OCI-LY3 (cell line): ENCODE data around the gene CSF2RB.

Source experiments
- H2AFZ ChIP-seq: fragments of 200-600, 300-600 bp; shearing (Covaris generic); 2 replicates; pipeline ENCODE4 v1.6.0; 2014; ENCODE audit warnings: antibody characterized with exemption, low read depth, low read length
- H3K27ac ChIP-seq: fragments of 200-600, 300-600 bp; sonication (generic); 2 replicates; pipeline ENCODE4 v1.5.1; 2014; ENCODE audit warnings: mild to moderate bottlenecking, low read length, moderate library complexity, mixed read lengths
- H3K27me3 ChIP-seq: fragments of 200-600, 300-600 bp; sonication (generic); 2 replicates; pipeline ENCODE4 v1.6.1; 2014; ENCODE audit warnings: low read depth, low read length, mixed read lengths
- H3K36me3 ChIP-seq: fragments of 200-600, 300-600 bp; sonication (generic); replicated peaks from 2 replicates; pipeline ENCODE3; 2014; ENCODE audit warnings: low read depth, low read length, mixed read lengths
- H3K4me1 ChIP-seq: fragments of 300-600, 200-600 bp; sonication (generic); 2 replicates; pipeline ENCODE4 v1.6.1; 2014; ENCODE audit warnings: low read length, mixed read lengths
- H3K4me2 ChIP-seq: fragments of 200-600, 300-600 bp; sonication (generic); 2 replicates; pipeline ENCODE4 v1.6.1; 2014; ENCODE audit warnings: low read length, mixed read lengths
- H3K4me3 ChIP-seq: fragments of 300-600, 200-600 bp; sonication (generic); 2 replicates; pipeline ENCODE4 v1.5.1; 2014; ENCODE audit warnings: antibody characterized with exemption, mild to moderate bottlenecking, low read length, moderate library complexity
- H3K79me2 ChIP-seq: fragments of 300-600, 200-600 bp; shearing (Covaris generic); 2 replicates; pipeline ENCODE4 v1.6.1; 2014; ENCODE audit warnings: mild to moderate bottlenecking, low read length, mixed read lengths
- H3K9ac ChIP-seq: fragments of 300-600, 200-600 bp; shearing (Covaris generic); 2 replicates; pipeline ENCODE4 v1.6.0; 2014; ENCODE audit warnings: mild to moderate bottlenecking, low read length, moderate library complexity
- H3K9me3 ChIP-seq: fragments of 200-600, 300-600 bp; shearing (Covaris generic); 2 replicates; pipeline ENCODE4 v1.6.1; 2014; ENCODE audit warnings: low read length, mixed read lengths; ENCODE audit not compliant: insufficient read depth
- H4K20me1 ChIP-seq: fragments of 200-600, 300-600 bp; sonication (generic); 2 replicates; pipeline ENCODE4 v1.6.1; 2016; ENCODE audit warnings: low read length, mixed read lengths; ENCODE audit not compliant: insufficient read depth
- CTCF ChIP-seq: fragments of 200-600, 300-600 bp; sonication (generic); IDR thresholded peaks from 2 replicates; pipeline ENCODE4 v1.5.1; 2014; ENCODE audit warnings: antibody characterized with exemption, low read length, low read depth
- EZH2phosphoT487 ChIP-seq: fragments of 200-600 bp; shearing (Covaris generic); IDR thresholded peaks from 2 replicates; pipeline ENCODE4 v1.6.1; 2018; ENCODE audit warnings: antibody characterized with exemption, mixed run types, low read depth

CSF2RB gene

GRCh38 chr22:36926721-36927435 lies 13.4 kb downstream of the CSF2RB start:
- H3K4me2 ChIP-seq, result no peak overlapping the region
- no peak for TF ChIP-seq CTCF
- peaks cover 22% of the 10 kb centered on the region; the same call in 1 of the 2 replicates for H4K20me1 ChIP-seq
- peaks cover 8% of the 10 kb centered on the region for H3K4me1 ChIP-seq
- no peaks in the 10 kb centered on the region for H3K9me3 ChIP-seq
- H3K9ac ChIP-seq, result no peak overlapping the region
- no peak overlapping the region for H3K4me3 ChIP-seq
- no peak overlapping the region for H2AFZ ChIP-seq
- H3K79me2 ChIP-seq, result peaks cover 59% of the 10 kb centered on the region
- H3K27me3 ChIP-seq, result no peaks in the 10 kb centered on the region
- peaks cover 96% of the 10 kb centered on the region for H3K36me3 ChIP-seq
- no peak overlapping the region for H3K27ac ChIP-seq

- H3K79me2 ChIP-seq, result peaks cover 51% of the 10 kb centered on the region
- TF ChIP-seq CTCF, result no peak
- no peak for TF ChIP-seq EZH2phosphoT487
- peaks cover 14% of the 10 kb centered on the region; the same call in 1 of the 2 replicates for H4K20me1 ChIP-seq
- no peak overlapping the region for H3K4me2 ChIP-seq
- H3K9ac ChIP-seq, result no peak overlapping the region
- H3K27me3 ChIP-seq, result no peaks in the 10 kb centered on the region
- peaks cover 95% of the 10 kb centered on the region for H3K36me3 ChIP-seq
- no peak overlapping the region for H3K27ac ChIP-seq
- H2AFZ ChIP-seq, result no peak overlapping the region
- no peaks in the 10 kb centered on the region for H3K9me3 ChIP-seq
- H3K4me1 ChIP-seq, result no peaks in the 10 kb centered on the region
- no peak overlapping the region for H3K4me3 ChIP-seq
Observed at GRCh38 chr22:36927671-36928070, 14.2 kb downstream of the CSF2RB start.

- no peak overlapping the region for H2AFZ ChIP-seq
- H3K9me3 ChIP-seq, result no peaks in the 10 kb centered on the region
- peaks cover 14% of the 10 kb centered on the region; the same call in 1 of the 2 replicates for H4K20me1 ChIP-seq
- H3K4me2 ChIP-seq, result no peak overlapping the region
- H3K4me3 ChIP-seq, result no peak overlapping the region
- no peak for TF ChIP-seq CTCF
- TF ChIP-seq EZH2phosphoT487, result no peak
- H3K36me3 ChIP-seq, result peaks cover 95% of the 10 kb centered on the region
- H3K9ac ChIP-seq, result no peak overlapping the region
- peaks cover 46% of the 10 kb centered on the region for H3K79me2 ChIP-seq
- H3K27me3 ChIP-seq, result no peaks in the 10 kb centered on the region
- H3K27ac ChIP-seq, result peak overlapping the region; percentile 11; the same call in 1 of the 2 replicates
- no peaks in the 10 kb centered on the region for H3K4me1 ChIP-seq
Observed at GRCh38 chr22:36928196-36928595, 14.8 kb downstream of the CSF2RB start.

- no peak overlapping the region for H3K4me2 ChIP-seq
- H3K4me3 ChIP-seq, result no peak overlapping the region
- H2AFZ ChIP-seq, result no peak overlapping the region
- H3K4me1 ChIP-seq, result no peaks in the 10 kb centered on the region
- H3K36me3 ChIP-seq, result peaks cover 96% of the 10 kb centered on the region
- no peak overlapping the region for H3K27ac ChIP-seq
- no peaks in the 10 kb centered on the region for H3K27me3 ChIP-seq
- H3K9me3 ChIP-seq, result no peaks in the 10 kb centered on the region
- H3K79me2 ChIP-seq, result peaks cover 39% of the 10 kb centered on the region
- TF ChIP-seq CTCF (no peak), EZH2phosphoT487 (no peak)
- H4K20me1 ChIP-seq, result peaks cover 16% of the 10 kb centered on the region; the same call in 1 of the 2 replicates
- no peak overlapping the region for H3K9ac ChIP-seq
Observed at GRCh38 chr22:36928786-36929535, 15.5 kb downstream of the CSF2RB start.
